ENCODE measurements around the gene ANKRD62.

DNA sequence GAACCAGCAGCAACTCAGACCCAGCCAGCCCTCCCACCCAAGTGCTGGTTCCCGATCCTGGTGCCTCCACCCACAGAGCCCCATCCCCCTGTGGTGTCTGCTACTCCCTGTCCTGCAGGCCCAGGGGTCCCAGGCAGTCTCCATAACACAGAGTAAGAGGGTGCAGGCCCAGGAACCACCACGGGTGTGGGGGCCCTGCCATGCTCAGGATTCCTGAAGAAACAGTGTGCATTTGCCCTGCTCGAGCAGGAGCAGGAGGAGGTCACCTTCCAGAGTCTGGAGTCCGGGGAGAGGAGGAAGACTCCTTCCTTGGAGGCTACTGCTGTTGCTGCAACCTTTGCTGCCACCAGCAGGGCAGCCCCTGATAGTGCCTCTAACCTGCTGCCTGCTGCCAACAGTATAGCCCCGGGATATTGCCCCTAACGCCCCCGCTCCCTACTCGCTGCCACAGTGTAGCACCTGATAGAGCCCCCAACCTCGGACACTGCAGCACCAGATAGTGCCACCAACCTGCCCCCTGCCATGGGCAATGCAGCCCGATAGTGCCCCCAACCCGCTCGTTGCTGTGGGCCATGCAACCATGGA is 46.8 kb upstream of the ANKRD62 start:
- TF ChIP-seq POLR2A (IDR thresholded peaks at IDR 0.05) (no peak), CTCF (IDR thresholded peaks at IDR 0.05) (no peak), EP300 (IDR thresholded peaks at IDR 0.05) (no peak)

Data from ovary (tissue), 3 donors.